Activated CD4-positive, alpha-beta memory T cell treated with anti-CD3 and anti-CD28 coated beads for 36 hours (primary cell): ENCODE measurements around the gene TRIM25. TPM values are rescaled to one million over a fixed set of nuclear protein-coding genes. Genes with fewer than 3 reads are reported as not detected.

Experiments used
- CTCF ChIA-PET: fragments of 350-600 bp; sonication (Branson Sonifier 250); formaldehyde crosslinking; loops from one replicate; lab custom pipeline; 2021; ENCODE audit warnings: antibody characterized with exemption, inconsistent platforms; lab: Charles Lee
- POLR2A ChIA-PET: fragments of 350-600 bp; sonication (Branson Sonifier 250); formaldehyde crosslinking; loops from one replicate; lab custom pipeline; 2021; ENCODE audit warnings: antibody characterized with exemption; lab: Charles Lee
- DNase-seq: peaks from one replicate; pipeline ENCODE4 v3.0.0-alpha.2; 2020
- H3K27ac Mint-ChIP-seq: one replicate; pipeline ENCODE4 v1.8.0; 2021; ENCODE audit warnings: mixed read lengths
- H3K27me3 Mint-ChIP-seq: one replicate; pipeline ENCODE4 v1.8.0; 2021; ENCODE audit warnings: mixed read lengths
- H3K36me3 Mint-ChIP-seq: one replicate; pipeline ENCODE4 v1.8.0; 2021; ENCODE audit warnings: mixed read lengths
- H3K4me1 Mint-ChIP-seq: one replicate; pipeline ENCODE4 v1.8.0; 2021; ENCODE audit warnings: low read depth, mixed read lengths
- H3K4me3 Mint-ChIP-seq: one replicate; pipeline ENCODE4 v1.8.0; 2021; ENCODE audit warnings: mild to moderate bottlenecking, mixed read lengths
- H3K9me3 Mint-ChIP-seq: one replicate; pipeline ENCODE4 v1.8.0; 2021; ENCODE audit warnings: mixed read lengths
- intact Hi-C: fragments of 100-400 bp; cut with micrococcal nuclease; formaldehyde crosslinking; loops from one replicate; pipeline ENCODE4 v1.15.1; 2023
- total RNA-seq, 2 experiments: library from RNA; stranded (reverse); gene quantifications; one replicate each; pipeline ENCODE4 v1.2.3, GENCODE V29; 2021

The TRIM25 gene
- total RNA-seq, 2 experiments from 2014 or later, result 106 to 126 TPM

DNA sequence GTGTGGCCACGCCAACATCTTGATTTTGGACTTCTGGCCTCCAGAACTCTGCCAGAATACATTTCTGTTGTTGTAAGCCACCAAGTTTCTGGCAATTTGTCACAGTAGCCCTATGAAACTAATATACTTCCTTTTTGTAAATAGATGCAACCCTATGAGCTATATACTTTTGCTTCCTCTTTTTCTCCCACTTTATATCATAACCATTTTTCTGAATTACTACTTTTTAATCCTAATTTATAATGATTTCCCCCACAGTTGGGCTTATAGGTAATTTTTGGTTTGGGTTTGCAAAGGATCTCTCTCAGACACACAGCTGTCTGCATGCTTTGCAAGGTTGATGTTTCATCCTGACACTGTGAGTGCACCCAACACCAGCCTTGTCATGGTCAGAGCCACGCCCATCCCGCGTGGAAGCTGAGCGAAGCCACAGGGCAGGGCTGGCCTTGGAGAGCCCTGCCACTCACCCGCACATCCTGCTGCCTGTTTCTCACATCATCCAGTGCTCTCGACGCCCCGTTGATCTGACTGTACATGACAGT is 5.8 kb downstream of the TRIM25 start:
- H3K4me1 Mint-ChIP-seq, result peaks cover 40% of the 10 kb centered on the region
- DNase-seq, result peak; percentile 65

DNA sequence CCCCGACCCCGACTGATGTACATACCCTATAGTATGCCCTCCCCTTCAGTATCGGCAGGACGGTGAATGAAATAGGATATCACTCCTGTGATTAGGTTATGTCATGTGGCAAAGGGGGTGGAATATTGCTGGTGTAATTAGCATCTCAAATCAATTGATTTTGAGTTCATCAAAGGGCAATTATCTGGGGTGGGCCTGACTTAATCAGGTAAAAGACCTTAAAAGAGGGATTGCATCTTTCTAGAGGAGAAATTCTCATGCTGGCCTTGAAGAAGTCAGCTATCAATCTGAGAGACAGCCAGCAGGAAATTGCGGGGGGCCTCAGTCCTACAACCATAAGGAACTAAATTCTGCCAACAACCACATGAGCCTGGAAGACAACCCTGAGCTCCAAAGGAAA is 10.3 kb downstream of the TRIM25 start:
- CTCF ChIA-PET, result interaction anchor here (1.6 kb wide), 1 partner anchor 36 kb away, joined by 7 read pairs; no protein-coding TSS in a partner anchor
- POLR2A ChIA-PET, result no interaction called here
- Mint-ChIP-seq H3K9me3 (no peaks in the 10 kb centered on the region), H3K27ac (no peak overlapping the region), H3K36me3 (peaks cover 67% of the 10 kb centered on the region), H3K4me3 (no peak overlapping the region), H3K4me1 (peaks cover 12% of the 10 kb centered on the region), H3K27me3 (no peaks in the 10 kb centered on the region)
- intact Hi-C loops, result no loop called here
- no peak for DNase-seq

More for the DNA sequence above, 5.8 kb downstream of the TRIM25 start:
- intact Hi-C loops, result no loop called here
- Mint-ChIP-seq H3K9me3 (no peaks in the 10 kb centered on the region), H3K36me3 (peaks cover 66% of the 10 kb centered on the region), H3K4me3 (no peak overlapping the region), H3K27me3 (no peaks in the 10 kb centered on the region), H3K27ac (peak overlapping the region; percentile 18)
- POLR2A ChIA-PET, result interaction anchor here (2.4 kb wide), 1 partner anchor 74 kb away, joined by 7 read pairs; the partner anchor contains the start of genes C17orf67 and DGKE
- CTCF ChIA-PET, result interaction anchor here (0.9 to 1.6 kb wide), 2 partner anchors 33 to 88 kb away, joined by 3 read pairs; no protein-coding TSS in a partner anchor

DNA sequence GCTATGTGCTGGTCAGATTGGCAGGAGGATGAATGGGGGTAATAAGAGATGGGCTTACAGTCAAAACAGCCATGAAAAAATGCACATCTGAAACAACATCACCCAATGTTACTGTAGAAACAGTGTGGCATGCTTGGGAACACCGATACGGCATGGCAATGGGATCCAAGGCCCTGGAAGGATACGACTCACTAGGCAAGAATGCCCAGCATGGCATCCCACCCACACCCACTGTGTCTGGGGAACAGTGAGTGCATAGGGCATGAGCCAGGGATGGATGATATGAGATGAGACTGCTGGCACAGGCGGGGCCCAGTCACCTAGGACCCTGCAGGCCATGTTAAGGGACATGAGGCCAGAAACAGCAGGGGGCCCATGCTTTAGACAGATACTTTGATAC is 11.5 kb downstream of the TRIM25 start:
- Mint-ChIP-seq H3K36me3 (peaks cover 68% of the 10 kb centered on the region), H3K9me3 (no peaks in the 10 kb centered on the region), H3K4me3 (no peak overlapping the region), H3K27ac (no peak overlapping the region), H3K27me3 (no peaks in the 10 kb centered on the region), H3K4me1 (peaks cover 3% of the 10 kb centered on the region)
- POLR2A ChIA-PET, result interaction anchor here (0.9 to 1.1 kb wide), 3 partner anchors 10 to 13 kb away, joined by 3 read pairs; partner anchors contain the start of gene TRIM25
- no peak for DNase-seq
- intact Hi-C loops, result no loop called here
- CTCF ChIA-PET, result no interaction called here

GRCh38 chr17:56899403-56899802 is 14.4 kb downstream of the TRIM25 start:
- Mint-ChIP-seq H3K9me3 (no peaks in the 10 kb centered on the region), H3K36me3 (peaks cover 67% of the 10 kb centered on the region), H3K27ac (no peak overlapping the region), H3K4me3 (no peak overlapping the region), H3K27me3 (no peaks in the 10 kb centered on the region), H3K4me1 (no peaks in the 10 kb centered on the region)
- ChIA-PET POLR2A (interaction anchor here (1.0 kb wide), 1 partner anchor 10 kb away, joined by 3 read pairs; no protein-coding TSS in a partner anchor), CTCF (interaction anchor here (0.9 kb wide), 1 partner anchor 78 kb away, joined by 3 read pairs; the partner anchor contains the start of gene SCPEP1)
- no peak for DNase-seq
- intact Hi-C loops, result no loop called here

DNA sequence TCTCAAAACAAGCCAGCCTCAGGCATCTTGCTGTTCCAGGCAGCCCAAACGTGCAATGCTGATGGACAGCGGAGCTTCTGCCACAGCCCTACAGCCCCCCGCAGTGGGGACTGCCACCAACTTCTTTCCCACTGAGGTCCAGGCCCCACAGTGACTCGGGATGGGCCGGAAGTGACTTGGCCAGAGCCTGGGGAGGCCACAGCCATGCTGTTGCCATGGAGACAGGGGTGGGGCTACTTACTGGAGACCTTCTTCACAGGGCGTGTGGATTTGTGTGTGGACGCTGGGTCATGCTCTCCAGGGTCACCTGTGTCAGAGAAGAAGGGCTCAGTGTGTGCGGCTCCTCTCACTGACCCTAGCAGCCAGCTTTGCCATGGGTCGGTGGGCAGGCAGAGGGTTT is 15.0 kb downstream of the TRIM25 start:
- Mint-ChIP-seq H3K4me1 (no peaks in the 10 kb centered on the region), H3K27ac (no peak overlapping the region), H3K36me3 (peaks cover 64% of the 10 kb centered on the region), H3K9me3 (no peaks in the 10 kb centered on the region), H3K27me3 (no peaks in the 10 kb centered on the region), H3K4me3 (no peak overlapping the region)
- ChIA-PET CTCF (no interaction called here), POLR2A (no interaction called here)
- intact Hi-C loops, result no loop called here
- DNase-seq, result no peak

- no peak for DNase-seq
- H3K4me3 Mint-ChIP-seq, result no peak overlapping the region
- CTCF ChIA-PET, result no interaction called here
- no peak overlapping the region for H3K27ac Mint-ChIP-seq
- no peaks in the 10 kb centered on the region for H3K4me1 Mint-ChIP-seq
- H3K36me3 Mint-ChIP-seq, result peaks cover 68% of the 10 kb centered on the region
- no peaks in the 10 kb centered on the region for H3K9me3 Mint-ChIP-seq
- no peaks in the 10 kb centered on the region for H3K27me3 Mint-ChIP-seq
- POLR2A ChIA-PET, result no interaction called here
- intact Hi-C loops, result no loop called here
These were observed 16.0 kb downstream of the TRIM25 start for GRCh38 chr17:56897646-56898424.

- no peak for DNase-seq
- POLR2A ChIA-PET, result interaction anchor here (0.7 kb wide), 1 partner anchor 9 kb away, joined by 4 read pairs; no protein-coding TSS in a partner anchor
- H3K27me3 Mint-ChIP-seq, result no peaks in the 10 kb centered on the region
- H3K9me3 Mint-ChIP-seq, result no peaks in the 10 kb centered on the region
- peaks cover 71% of the 10 kb centered on the region for H3K36me3 Mint-ChIP-seq
- intact Hi-C loops, result no loop called here
- no peak overlapping the region for H3K27ac Mint-ChIP-seq
- CTCF ChIA-PET, result interaction anchor here (0.6 to 0.9 kb wide), 3 partner anchors 42 to 522 kb away, joined by 3 to 6 read pairs (median 4); no protein-coding TSS in a partner anchor
- no peaks in the 10 kb centered on the region for H3K4me1 Mint-ChIP-seq
- no peak overlapping the region for H3K4me3 Mint-ChIP-seq
These were observed 16.9 kb downstream of the TRIM25 start for GRCh38 chr17:56896968-56897359.

DNA sequence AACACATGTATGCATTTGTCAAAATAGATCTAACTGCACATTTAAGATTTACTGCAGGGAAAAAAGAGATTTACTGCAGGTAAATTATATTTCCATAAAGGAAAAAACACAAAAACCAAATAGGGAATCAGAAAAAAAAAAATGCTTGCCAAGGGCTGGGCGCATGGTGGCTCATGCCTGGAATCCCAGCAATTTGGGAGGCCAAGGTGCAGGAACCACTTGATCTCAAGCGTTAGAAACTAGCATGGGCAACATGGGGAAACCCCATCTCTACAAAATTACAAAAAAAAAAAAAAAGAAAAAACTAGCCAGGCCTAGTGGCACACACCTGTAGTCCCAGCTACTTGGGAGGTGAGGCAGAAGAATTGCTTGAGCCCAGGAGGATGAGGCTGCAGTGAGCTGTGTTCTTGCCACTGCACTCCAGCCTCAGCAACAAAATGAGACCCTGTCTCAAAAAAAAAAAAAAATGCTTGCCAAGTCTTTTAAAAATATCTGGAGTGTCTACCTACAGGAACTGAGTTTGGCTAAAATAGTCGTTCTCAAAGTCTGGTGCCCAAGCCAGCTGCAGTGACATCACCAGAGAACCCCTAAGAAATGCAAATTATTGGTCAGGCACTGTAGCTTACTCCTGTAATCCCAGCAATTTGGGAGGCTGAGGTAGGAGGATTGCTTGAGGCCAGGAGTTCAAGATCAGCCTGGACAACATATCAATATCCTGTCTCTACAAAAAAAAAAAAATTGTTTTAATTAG is 17.5 kb downstream of the TRIM25 start:
- Mint-ChIP-seq H3K36me3 (peaks cover 70% of the 10 kb centered on the region), H3K4me1 (no peaks in the 10 kb centered on the region), H3K9me3 (no peaks in the 10 kb centered on the region), H3K27me3 (no peaks in the 10 kb centered on the region), H3K27ac (no peak overlapping the region), H3K4me3 (no peak overlapping the region)
- DNase-seq, result no peak
- intact Hi-C loops, result no loop called here
- ChIA-PET POLR2A (interaction anchor here (0.7 kb wide), 1 partner anchor 9 kb away, joined by 4 read pairs; no protein-coding TSS in a partner anchor), CTCF (interaction anchor here (0.6 to 0.9 kb wide), 3 partner anchors 43 to 522 kb away, joined by 3 to 6 read pairs (median 4); no protein-coding TSS in a partner anchor)

GRCh38 chr17:56894859-56895455 is 18.9 kb downstream of the TRIM25 start:
- H3K4me3 Mint-ChIP-seq, result no peak overlapping the region
- H3K36me3 Mint-ChIP-seq, result peaks cover 74% of the 10 kb centered on the region
- no peaks in the 10 kb centered on the region for H3K27me3 Mint-ChIP-seq
- no peak overlapping the region for H3K27ac Mint-ChIP-seq
- DNase-seq, result no peak
- ChIA-PET CTCF (interaction anchor here (6.2 kb wide), 1 partner anchor 46 kb away, joined by 44 read pairs; no protein-coding TSS in a partner anchor), POLR2A (interaction anchor here (0.8 kb wide), 1 partner anchor 45 kb away, joined by 3 read pairs; no protein-coding TSS in a partner anchor)
- H3K9me3 Mint-ChIP-seq, result no peaks in the 10 kb centered on the region
- intact Hi-C loops, result no loop called here
- no peaks in the 10 kb centered on the region for H3K4me1 Mint-ChIP-seq

- ChIA-PET CTCF (interaction anchor here (0.8 to 6.2 kb wide), 4 partner anchors 11 to 47 kb away, joined by 3 to 44 read pairs (median 4); no protein-coding TSS in a partner anchor), POLR2A (interaction anchor here (1.3 kb wide), 1 partner anchor 22 kb away, joined by 3 read pairs; no protein-coding TSS in a partner anchor)
- Mint-ChIP-seq H3K9me3 (peaks cover 8% of the 10 kb centered on the region), H3K27me3 (no peaks in the 10 kb centered on the region), H3K36me3 (peaks cover 80% of the 10 kb centered on the region), H3K27ac (no peak overlapping the region), H3K4me3 (no peak overlapping the region), H3K4me1 (no peaks in the 10 kb centered on the region)
- intact Hi-C loops, result no loop called here
- DNase-seq, result no peak
These were observed 20.3 kb downstream of the TRIM25 start for GRCh38 chr17:56893503-56893902.

DNA sequence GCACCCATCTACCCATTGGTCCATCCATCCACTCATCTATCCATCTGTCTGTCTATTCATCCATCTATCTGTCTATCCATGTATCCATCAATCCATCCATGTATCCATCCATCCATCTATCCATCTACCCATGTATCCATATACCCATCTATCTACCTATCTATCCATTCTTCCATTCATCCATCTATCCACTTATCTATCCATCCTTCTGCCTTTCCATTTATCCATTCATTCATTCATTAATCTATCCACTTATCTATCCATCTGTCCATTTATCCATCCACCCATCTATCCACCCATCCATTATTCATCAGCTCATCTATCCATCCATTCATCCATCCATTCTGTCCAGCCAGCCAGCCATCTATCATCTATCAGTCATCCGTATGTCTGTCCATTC is 21.5 kb downstream of the TRIM25 start:
- no peak for DNase-seq
- Mint-ChIP-seq H3K4me3 (no peak overlapping the region), H3K27ac (no peak overlapping the region), H3K27me3 (no peaks in the 10 kb centered on the region), H3K4me1 (no peaks in the 10 kb centered on the region), H3K9me3 (peaks cover 17% of the 10 kb centered on the region), H3K36me3 (peaks cover 80% of the 10 kb centered on the region)
- intact Hi-C loops, result no loop called here
- POLR2A ChIA-PET, result no interaction called here
- CTCF ChIA-PET, result interaction anchor here (0.6 to 6.2 kb wide), 7 partner anchors 9 to 755 kb away, joined by 3 to 44 read pairs (median 3); no protein-coding TSS in a partner anchor
